Testis (tissue), 2 donors: ENCODE results near the gene CHCHD2.
"Not testable (repeated sequence)": the region's sequence is repeated elsewhere in the genome, so short reads cannot be mapped to it uniquely, and the experiment has no call there.

ENCODE experiments used
- POLR2A ChIP-seq: fragments of 450-650 bp; IDR thresholded peaks from one replicate; pipeline ENCODE4 v1.6.1; 2017; ENCODE audit warnings: antibody characterized with exemption, mild to moderate bottlenecking, moderate library complexity
- TF ChIP-seq, protein P1 (sequence below), 3 experiments: fragments of 450-650 bp in 2 of 3; fragments of 200-600 bp in 1 of 3; sonication (generic) in 1 of 3; IDR thresholded peaks; one replicate each; pipeline ENCODE4 v1.5.1; 2016 to 2019; ENCODE audit warnings: antibody characterized with exemption in 3 of 3, mild to moderate bottlenecking in 2 of 3, moderate library complexity in 1 of 3

DNA sequence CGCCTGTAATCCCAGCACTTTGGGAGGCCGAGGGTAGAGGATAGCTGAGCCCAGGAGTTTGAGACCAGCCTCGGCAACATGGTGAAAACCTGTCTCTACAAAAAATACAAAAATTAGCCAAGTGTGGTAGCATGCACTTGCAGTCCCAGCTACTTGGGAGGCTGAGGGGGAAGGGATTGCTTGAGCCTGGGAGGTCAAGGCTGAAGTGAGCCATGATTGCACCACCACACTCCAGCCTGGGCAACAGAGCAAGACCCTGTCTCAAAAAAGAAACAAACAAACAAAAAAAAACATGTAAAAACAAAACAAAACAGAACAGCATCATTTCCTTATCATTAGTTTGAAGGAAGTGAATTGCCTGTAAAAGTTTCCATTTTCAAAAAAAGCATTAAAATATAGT, 6.0 kb upstream of the CHCHD2 start:
- TF ChIP-seq, protein P1, sequence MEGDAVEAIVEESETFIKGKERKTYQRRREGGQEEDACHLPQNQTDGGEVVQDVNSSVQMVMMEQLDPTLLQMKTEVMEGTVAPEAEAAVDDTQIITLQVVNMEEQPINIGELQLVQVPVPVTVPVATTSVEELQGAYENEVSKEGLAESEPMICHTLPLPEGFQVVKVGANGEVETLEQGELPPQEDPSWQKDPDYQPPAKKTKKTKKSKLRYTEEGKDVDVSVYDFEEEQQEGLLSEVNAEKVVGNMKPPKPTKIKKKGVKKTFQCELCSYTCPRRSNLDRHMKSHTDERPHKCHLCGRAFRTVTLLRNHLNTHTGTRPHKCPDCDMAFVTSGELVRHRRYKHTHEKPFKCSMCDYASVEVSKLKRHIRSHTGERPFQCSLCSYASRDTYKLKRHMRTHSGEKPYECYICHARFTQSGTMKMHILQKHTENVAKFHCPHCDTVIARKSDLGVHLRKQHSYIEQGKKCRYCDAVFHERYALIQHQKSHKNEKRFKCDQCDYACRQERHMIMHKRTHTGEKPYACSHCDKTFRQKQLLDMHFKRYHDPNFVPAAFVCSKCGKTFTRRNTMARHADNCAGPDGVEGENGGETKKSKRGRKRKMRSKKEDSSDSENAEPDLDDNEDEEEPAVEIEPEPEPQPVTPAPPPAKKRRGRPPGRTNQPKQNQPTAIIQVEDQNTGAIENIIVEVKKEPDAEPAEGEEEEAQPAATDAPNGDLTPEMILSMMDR (IDR thresholded peaks at IDR 0.05) = not testable (repeated sequence)
- not testable (repeated sequence) for TF ChIP-seq POLR2A
